Sciatic nerve (tissue), 2 donors: Measurements from ENCODE around the gene NHEJ1. TPM values are rescaled to one million over a fixed set of nuclear protein-coding genes. Genes with fewer than 3 reads are reported as not detected.
"Not testable (repeated sequence)": the region's sequence is repeated elsewhere in the genome, so short reads cannot be mapped to it uniquely, and the experiment has no call there.

Experiments used
- ATAC-seq: fragments of 200-7000 bp; cut with Tn5 transposase; one replicate; pipeline ENCODE4 v1.9.1; 2020; ENCODE audit warnings: mild to moderate bottlenecking, moderate library complexity
- DNase-seq: peaks from one replicate; pipeline ENCODE4 v3.0.0-alpha.2; 2020; ENCODE audit warnings: low spot score
- intact Hi-C: fragments of 100-400 bp; cut with DNase I; formaldehyde crosslinking; loops from one replicate; pipeline ENCODE4 v1.14.2; 2022
- total RNA-seq: library from RNA; stranded (reverse); fragmentation: NEBNext Ultra II Directional; extraction: Animal tissue kit (Norgen Biotek cat#: 25700); gene quantifications from one replicate; pipeline ENCODE4 v1.2.1, GENCODE V29; 2021
- donor health status: DM: no; HTN: no; CAD: no.
- donor health status: DM: no; HTN: no; CAD: no.

Gene NHEJ1
- total RNA-seq = 15.0 TPM

- intact Hi-C loops = loop anchor here (5.0 kb wide), 1 partner anchor 137 kb away; no protein-coding TSS in a partner anchor
- ATAC-seq (peak; percentile 98), DNase-seq (peak; percentile 99)
Observed at GRCh38 chr2:219160186-219161017, at the start of gene NHEJ1. Gene NHEJ1 (minus strand): TSS chr2:219160815. CDS start chr2:219158362, 2,453 bp downstream.

DNA sequence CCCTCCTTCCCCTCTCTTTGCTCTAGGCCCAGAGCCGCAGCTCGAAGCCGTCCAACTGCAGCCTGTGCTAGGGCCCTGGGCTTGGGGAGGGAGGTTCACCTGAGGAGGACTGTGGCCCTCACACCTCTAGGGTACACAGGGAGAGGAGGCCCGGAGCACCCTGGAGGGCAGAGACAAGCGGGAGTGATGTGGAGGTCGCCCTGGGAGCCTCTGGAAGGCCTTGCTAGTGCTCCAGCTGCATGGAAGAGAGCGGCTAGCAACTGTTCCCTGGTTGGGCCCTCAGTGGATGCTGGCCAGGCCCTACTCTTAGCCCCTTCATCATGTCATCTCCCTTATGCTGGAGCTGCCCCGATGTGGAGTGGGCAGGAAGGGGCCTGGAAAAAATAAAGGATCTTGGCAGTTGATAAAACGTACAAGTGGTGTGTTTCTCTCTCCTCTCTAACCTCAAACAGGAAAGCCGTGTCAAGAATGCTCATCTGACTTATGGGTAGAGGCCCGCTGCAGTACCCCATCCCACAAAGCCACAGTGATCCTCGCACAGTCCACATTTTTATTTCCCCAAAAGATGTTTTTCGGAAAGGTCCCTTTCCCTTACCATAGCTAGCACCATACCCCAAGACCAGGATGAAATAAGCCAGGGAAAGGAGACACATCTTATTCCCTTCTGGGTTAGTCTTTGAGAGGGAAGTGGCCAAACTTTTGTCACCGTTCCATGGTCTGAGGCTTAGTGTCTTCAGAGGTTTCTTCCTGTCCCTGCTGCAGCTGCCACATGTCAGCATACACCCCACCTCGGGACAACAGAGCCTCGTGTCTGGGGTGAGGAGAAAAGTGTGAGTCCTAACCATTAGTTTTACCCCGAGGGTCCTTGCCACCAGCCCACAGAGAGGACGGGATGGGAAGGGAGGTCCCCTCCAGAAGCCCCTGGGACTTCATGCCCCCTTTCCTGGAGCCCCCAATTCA, 48.9 kb upstream of the NHEJ1 start:
- intact Hi-C loops = no loop called here
- ATAC-seq = no peak
- no peak for DNase-seq

GRCh38 chr2:219207884-219208740, 47.5 kb upstream of the NHEJ1 start:
- ATAC-seq (no peak), DNase-seq (no peak)
- intact Hi-C loops = no loop called here

- DNase-seq = no peak
- peak; percentile 1 for ATAC-seq
- intact Hi-C loops = no loop called here
Observed at GRCh38 chr2:219207134-219207883, 46.7 kb upstream of the NHEJ1 start.

DNA sequence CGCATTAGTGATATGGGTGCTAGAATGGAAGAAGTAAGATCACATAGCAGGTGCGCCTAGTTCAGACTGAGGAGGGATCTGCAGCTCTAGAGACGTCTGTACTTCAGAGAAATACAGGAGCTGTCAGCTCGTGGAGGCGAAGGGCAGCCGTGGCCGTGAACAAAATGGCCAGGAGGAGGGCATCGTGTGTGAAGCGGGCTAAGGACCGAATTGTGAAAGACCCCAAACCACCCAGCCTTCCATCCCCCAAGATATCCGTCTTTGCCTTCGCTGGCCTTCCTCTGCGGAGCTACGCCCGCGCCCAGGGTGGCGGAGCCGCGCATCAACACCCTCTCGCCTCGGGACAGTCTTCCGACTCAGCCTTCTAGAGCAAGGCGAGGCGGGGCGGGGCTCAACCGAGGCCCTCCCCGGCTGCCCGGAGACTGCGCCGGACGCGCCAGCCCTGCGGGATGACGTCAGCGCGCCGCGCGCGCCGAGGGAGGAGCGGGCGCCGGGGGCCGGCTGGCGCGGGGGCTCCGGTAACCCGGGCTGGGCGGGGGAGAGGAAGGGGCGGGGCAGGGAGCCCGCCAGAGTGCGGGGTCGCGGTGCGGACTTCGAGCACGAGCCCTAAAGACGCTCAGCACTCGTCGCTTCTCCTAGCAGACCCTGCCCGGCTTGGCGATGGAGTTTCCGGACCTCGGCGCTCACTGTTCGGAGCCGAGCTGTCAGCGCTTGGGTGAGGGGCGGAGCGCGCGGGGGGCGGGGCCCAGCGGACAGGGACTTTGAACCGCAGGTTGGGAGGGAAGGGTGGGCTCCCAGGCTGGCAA, 45.9 kb upstream of the NHEJ1 start, which contains the start of gene ZFAND2B:
ZFAND2B (plus strand) TSS at position 455 of the 806 bp plus-strand sequence; CDS start at position 661, 206 bp downstream.
- peak; percentile 96 for ATAC-seq
- DNase-seq = peak; percentile 97
- intact Hi-C loops = no loop called here

DNA sequence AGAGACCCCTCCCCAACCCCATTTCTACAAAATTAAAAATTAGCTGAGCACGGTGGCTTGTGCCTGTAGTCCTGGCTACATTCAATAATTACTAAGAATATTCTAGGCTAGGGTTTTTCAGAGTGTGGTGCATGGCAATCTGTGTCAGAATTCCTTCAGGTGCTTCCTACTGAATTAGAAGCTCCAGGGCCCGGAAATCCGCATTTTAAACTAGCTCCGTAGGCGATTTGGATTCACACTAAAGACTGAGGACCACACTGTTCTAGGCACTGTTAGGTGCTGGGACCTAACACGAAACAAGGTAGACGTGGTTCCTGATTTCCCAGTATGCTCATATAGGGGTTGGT, 45.3 kb upstream of the NHEJ1 start:
- intact Hi-C loops = no loop called here
- ATAC-seq (no peak), DNase-seq (no peak)

DNA sequence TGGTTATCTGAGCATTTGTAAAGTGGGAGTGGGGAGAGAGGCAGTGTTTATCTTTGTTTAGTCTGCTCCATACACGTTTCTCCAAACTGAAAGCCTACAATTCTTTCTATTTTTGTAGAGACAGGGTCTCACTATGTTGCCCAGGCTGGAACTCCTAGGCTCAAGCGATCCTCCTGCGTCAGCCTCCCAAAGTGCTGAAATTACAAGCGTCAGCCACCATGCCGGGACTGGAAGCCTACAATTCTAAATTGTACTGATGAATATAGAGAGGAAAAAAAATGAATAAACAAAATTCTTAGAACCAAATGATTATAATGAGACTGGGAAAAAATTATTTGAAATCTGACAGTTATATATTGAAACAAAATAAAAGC, 44.5 kb upstream of the NHEJ1 start:
- intact Hi-C loops = no loop called here
- DNase-seq (no peak), ATAC-seq (no peak)

DNA sequence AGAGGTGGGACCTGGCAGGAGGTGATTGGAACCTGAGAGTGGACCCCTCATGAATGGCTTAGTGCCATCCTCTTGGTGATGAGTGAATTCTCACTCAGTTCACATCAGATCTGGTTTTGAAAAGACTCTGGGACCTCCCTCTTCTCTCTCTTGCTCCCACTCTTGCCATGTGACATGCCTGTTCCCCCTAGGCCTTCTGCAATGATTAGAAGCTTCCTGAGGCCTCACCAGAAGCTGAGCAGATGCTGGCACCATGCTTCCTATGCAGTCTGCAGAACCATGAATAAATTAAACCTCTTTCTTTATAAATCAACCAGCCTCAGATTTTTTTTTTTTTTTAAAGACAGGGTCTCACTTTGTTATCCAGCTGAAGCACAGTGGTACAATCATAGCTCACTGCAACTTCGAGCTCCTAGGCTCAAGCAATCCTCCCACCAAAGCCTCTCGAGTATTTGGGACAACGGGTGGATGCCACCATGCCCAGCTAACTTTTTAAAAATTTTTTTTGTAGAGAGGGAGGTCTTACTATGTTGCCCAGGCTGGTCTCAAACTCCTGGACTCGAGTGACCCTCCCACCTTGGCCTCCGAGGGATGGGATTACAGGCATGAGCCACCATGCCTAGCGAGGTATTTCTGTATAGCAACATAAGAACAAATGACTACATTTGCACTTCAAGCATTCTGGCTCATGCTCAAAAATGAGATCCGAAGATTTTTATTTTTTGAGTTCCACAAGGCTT, 44.0 kb upstream of the NHEJ1 start:
- DNase-seq (no peak), ATAC-seq (no peak)
- intact Hi-C loops = no loop called here

DNA sequence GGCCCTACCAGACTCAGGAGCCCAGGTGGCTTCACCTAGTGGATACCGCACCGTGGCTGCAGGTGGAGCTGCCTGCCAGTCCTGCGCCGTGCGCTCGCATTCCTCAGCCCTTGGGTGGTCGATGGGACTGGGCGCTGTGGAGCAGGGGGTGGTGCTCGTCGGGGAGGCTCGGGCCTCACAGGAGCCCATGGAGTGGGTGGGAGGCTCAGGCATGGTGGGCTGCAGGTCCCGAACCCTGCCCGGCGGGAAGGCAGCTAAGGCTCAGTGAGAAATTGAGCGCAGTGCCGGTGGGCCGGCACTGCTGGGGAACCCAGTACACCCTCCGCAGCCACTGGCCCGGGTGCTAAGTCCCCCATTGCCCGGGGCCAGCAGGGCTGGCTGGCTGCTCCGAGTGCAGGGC, 40.7 kb upstream of the NHEJ1 start:
- intact Hi-C loops = not testable (repeated sequence)

DNA sequence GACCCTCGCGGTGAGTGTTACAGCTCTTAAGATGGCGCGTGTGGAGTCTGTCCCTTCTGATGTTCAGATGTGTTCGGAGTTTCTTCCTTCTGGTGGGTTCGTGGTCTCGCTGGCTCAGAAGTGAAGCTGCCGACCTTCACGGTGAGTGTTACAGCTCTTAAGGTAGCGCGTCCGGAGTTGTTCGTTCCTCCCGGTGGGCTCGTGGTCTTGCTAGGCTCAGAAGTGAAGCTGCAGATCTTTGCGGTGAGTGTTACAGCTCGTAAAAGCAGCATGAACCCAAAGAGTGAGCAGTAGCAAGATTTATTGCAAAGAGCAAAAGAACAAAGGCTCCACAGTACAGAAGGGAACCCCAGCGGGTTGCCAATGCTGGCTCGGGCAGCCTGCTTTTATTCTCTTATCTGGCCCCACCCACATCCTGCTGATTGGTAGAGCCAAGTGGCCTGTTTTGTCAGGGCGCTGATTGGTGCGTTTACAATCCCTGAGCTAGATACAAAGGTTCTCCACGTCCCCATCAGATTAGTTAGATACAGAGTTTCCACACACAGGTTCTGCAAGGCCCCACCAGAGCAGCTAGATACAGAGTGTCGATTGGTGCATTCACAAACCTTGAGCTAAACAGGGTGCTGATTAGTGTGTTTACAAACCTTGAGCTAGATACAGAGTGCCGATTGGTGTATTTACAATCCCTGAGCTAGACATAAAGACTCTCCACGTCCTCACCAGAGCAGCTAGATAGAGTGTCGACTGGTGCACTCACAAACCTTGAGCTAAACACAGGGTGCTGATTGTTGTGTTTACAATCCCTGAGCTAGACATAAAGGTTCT, 40.1 kb upstream of the NHEJ1 start:
- intact Hi-C loops, ATAC-seq: not testable (repeated sequence)

More for the DNA sequence above, 40.7 kb upstream of the NHEJ1 start:
- ATAC-seq, DNase-seq: not testable (repeated sequence)

DNA sequence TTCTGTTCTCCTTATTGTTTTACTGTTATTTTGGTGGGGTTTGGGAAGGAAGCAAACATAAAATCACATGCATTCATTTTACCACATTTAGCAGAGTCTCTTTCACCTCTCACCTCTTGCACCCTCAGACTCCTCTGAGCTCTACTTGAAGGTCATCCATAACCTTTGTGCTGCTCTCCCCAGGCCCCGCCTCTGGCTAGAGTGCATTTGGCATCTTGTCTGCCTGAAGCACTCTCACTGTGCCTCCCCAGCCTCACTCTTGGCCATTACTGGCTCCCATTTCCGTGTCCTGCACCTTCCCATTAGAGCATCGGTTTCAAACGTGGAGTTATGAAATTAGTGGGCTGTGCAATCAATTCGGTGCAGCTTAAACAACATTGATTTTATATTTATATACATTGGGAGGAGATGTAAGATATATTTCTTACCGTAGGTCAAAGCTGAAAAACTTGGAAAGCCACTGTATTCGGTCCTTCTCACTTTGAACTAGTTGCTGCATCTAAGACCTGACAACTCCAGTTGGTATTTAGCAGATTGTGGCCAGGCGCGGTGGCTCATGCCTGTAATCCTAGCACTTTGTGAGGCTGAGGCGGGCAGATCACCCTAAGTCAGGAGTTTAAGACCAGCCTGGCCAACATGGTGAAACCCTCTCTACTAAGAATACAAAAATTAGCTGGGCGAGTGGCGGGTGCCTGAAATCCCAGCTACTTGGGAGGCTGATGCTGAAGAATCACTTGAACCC, 39.0 kb upstream of the NHEJ1 start:
- DNase-seq (no peak), ATAC-seq (no peak)
- intact Hi-C loops = no loop called here

More for the DNA sequence above, 40.1 kb upstream of the NHEJ1 start:
- DNase-seq = not testable (repeated sequence)

DNA sequence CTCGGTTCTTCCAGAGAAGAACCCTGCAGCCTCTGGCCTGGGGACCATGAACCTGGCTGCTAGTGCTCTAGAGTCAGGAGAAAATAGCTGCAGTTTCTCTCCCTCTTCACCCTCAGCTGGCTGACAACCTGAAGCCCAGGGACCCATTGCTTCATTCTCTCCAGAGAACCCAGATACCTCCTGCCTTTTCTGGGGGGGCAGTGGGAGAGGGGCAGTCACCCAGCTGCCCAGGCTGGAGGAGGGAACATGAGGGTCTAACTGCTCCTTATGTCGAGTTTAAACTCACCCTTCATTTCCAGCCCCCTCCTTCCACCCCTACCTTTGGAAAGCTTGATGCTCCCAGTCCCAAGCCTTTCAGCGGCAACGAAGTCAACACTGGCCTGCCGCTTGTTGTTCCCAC, 38.4 kb upstream of the NHEJ1 start:
- no peak for ATAC-seq
- intact Hi-C loops = no loop called here

DNA sequence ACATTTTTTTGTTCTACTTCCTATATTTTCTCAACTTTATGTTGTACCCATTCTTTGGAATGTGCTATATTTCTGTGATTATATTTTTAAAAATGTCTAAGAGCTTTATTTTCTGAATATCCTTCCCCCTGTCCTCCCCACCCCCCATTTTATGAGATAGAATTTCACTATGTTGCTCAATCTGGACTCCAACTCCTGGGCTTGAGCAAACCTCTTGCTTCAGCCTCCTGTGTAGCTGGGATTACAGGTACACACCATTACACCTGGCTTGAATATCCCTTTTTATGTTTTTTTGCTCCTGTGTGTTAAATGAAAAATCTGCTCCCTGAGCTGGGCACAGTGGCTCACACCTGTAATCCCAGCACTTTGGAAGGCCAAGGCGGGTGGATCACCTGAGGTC, 36.8 kb upstream of the NHEJ1 start:
- intact Hi-C loops = no loop called here
- no peak for DNase-seq

More for the DNA sequence above, 38.4 kb upstream of the NHEJ1 start:
- DNase-seq = no peak

DNA sequence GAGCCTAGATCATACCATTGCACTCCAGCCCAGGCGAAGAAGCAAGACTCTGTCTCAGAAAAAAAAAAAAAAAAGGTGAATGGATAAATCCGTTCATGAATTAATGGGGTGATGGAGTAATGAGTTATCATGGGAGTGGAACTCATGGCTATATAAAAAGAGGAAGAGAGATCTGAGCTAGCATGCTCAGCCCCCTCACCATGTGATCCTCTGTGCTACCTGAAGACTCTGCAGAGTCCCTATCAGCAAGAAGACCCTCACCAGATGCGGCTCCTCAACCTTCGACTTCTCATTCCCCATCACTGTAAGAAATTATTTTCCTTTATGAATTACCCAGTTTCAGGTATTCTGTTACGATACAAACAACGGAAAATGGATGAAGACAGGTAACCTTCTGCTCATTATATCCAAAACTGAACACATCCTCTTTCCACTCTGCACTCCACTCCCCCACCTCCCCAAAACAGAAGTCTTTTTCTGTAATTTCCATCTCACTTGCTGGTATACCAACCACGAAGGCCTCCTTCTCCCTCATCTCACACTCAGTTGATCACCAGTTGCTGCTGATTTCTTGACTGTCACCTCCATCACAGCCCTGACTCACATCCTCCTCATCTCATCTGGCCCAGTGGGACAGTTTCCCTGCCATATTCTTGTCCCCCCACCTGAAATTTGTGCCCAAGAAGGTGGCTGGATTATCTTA, 26.3 kb upstream of the NHEJ1 start:
- ATAC-seq (no peak), DNase-seq (no peak)
- intact Hi-C loops = no loop called here

More for the DNA sequence above, 36.8 kb upstream of the NHEJ1 start:
- ATAC-seq = no peak

GRCh38 chr2:219184121-219184520, 23.5 kb upstream of the NHEJ1 start:
- no peak for DNase-seq
- ATAC-seq = no peak
- intact Hi-C loops = no loop called here
